Mucosa of descending colon (tissue), 3 donors: ENCODE results near the gene SPTB. TPM values are rescaled to one million over a fixed set of nuclear protein-coding genes. Genes with fewer than 3 reads are reported as not detected.

Experiments
- ATAC-seq: fragments of 200-7000 bp; cut with Tn5 transposase; one replicate; pipeline ENCODE4 v1.9.1; 2020; ENCODE audit warnings: mild to moderate bottlenecking, moderate library complexity
- DNase-seq, 3 donors: peaks; one replicate each; pipeline ENCODE4 v3.0.0-alpha.2; 2020
- H3K36me3 ChIP-seq: fragments of 200-600 bp; one replicate; pipeline ENCODE4 v1.8.0; 2021; ENCODE audit warnings: low read depth, mild to moderate bottlenecking
- H3K4me1 ChIP-seq: fragments of 200-600 bp; one replicate; pipeline ENCODE4 v1.8.0; 2021; ENCODE audit warnings: low read depth, mild to moderate bottlenecking
- H3K4me3 ChIP-seq: fragments of 200-600 bp; one replicate; pipeline ENCODE4 v1.8.0; 2021; ENCODE audit warnings: mild to moderate bottlenecking
- H3K9me3 ChIP-seq: fragments of 200-600 bp; one replicate; pipeline ENCODE4 v1.8.0; 2021; ENCODE audit warnings: mild to moderate bottlenecking
- intact Hi-C, 2 donors: fragments of 100-400 bp; cut with DNase I in 1 of 2; cut with micrococcal nuclease in 1 of 2; formaldehyde crosslinking; loops; one replicate each; pipeline versions ENCODE4 v1.11.0 to v1.11.1; 2022; cut with DNase I, micrococcal nuclease
- total RNA-seq, 3 donors: library from RNA; stranded (reverse); fragmentation: NEBNext Ultra II Directional in 2 of 3; extraction: Animal tissue kit (Norgen Biotek cat#: 25700) in 2 of 3; gene quantifications; one replicate each; pipeline versions ENCODE4 v1.2.1 to v1.2.4, GENCODE V29; 2021 to 2023
- TF ChIP-seq, protein P1 (sequence below): fragments of 200-600 bp; IDR thresholded peaks from one replicate; pipeline ENCODE4 v1.8.0; 2022; ENCODE audit warnings: antibody characterized with exemption, mild to moderate bottlenecking
- donor health status: DM: no; HTN: no; CAD: no; lungs with moderate emphysema.
- donor health status: DM: no; HTN: no; CAD: no.
- donor health status: DM: no; HTN: yes; CAD: no.

Gene SPTB
- total RNA-seq, 3 donors from 2014 or later = 0.35 to 1.4 (median 0.51) TPM

DNA sequence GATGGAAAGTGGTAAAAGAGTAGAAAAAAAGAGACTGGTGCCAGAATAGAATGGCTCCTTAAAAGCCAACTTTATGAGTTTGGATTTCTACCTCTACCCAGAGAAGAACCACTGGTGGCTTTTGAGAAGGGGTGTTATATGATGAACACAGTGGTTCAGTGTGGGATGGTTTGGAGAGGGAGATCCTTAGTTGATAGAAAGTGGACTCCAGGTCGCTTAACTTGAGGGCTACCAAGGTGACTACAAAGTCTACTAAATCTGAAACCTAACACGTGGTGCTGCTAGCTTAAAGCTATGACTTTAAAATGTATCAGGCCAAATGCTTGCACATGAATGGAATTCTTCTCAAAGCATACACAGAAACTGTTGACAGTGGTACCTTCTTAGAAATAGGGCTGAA is 8.4 kb downstream of the SPTB start:
- Histone ChIP-seq H3K4me1 (no peaks in the 10 kb centered on the region), H3K36me3 (no peaks in the 10 kb centered on the region), H3K9me3 (no peaks in the 10 kb centered on the region), H3K4me3 (no peak overlapping the region)
- TF ChIP-seq, protein P1, sequence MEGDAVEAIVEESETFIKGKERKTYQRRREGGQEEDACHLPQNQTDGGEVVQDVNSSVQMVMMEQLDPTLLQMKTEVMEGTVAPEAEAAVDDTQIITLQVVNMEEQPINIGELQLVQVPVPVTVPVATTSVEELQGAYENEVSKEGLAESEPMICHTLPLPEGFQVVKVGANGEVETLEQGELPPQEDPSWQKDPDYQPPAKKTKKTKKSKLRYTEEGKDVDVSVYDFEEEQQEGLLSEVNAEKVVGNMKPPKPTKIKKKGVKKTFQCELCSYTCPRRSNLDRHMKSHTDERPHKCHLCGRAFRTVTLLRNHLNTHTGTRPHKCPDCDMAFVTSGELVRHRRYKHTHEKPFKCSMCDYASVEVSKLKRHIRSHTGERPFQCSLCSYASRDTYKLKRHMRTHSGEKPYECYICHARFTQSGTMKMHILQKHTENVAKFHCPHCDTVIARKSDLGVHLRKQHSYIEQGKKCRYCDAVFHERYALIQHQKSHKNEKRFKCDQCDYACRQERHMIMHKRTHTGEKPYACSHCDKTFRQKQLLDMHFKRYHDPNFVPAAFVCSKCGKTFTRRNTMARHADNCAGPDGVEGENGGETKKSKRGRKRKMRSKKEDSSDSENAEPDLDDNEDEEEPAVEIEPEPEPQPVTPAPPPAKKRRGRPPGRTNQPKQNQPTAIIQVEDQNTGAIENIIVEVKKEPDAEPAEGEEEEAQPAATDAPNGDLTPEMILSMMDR = no peak
- intact Hi-C loops = no loop called here
- no peak for ATAC-seq
- DNase-seq = no peak

DNA sequence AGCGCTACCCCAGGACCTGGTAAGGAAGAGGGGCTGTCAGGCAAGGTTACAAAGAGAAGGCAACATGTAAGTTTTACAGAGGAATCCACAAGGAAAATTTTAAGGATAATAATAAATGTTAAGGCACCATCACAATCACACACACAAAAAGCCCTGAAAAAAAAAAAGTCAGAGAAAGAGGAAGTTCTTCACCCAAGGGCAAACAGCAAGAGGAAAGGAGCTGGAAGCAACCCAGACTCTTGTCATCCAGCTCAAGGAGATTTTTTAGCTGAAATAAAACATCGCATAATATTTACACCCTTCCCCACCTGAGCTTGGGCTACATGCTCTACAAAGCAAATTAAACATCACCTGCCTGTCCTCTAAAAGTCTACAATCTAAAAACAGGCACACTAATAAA is 9.5 kb downstream of the SPTB start:
- no peaks in the 10 kb centered on the region for H3K9me3 ChIP-seq
- DNase-seq = no peak

DNA sequence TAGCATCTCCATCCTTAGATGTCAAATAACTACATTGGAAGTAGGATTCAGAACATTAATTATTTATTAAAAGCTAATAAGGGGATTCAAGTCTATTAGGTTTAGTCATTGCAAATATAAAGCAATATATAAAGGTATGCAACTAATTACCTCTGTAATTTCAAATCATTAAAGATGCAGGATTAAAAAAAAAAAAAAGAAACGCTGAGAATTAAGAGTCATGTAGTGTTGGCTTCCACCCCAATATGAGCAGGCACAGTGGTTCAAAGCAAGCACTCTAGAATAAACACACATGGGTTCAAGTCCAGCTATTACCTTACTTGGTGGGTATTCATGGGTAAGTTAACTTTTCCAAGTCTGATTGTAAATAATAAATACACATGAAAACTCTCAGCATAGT is 10.9 kb downstream of the SPTB start:
- no peak for DNase-seq
- H3K36me3 ChIP-seq = no peaks in the 10 kb centered on the region
- H3K4me3 ChIP-seq = no peak overlapping the region
- no peak for ATAC-seq
- H3K9me3 ChIP-seq = no peaks in the 10 kb centered on the region
- intact Hi-C loops = no loop called here
- H3K4me1 ChIP-seq = no peaks in the 10 kb centered on the region
- TF ChIP-seq, protein P1 = no peak

More for the DNA sequence above, 9.5 kb downstream of the SPTB start:
- no peak overlapping the region for H3K4me3 ChIP-seq
- TF ChIP-seq, protein P1 = no peak
- no peak for ATAC-seq
- no peaks in the 10 kb centered on the region for H3K4me1 ChIP-seq
- H3K36me3 ChIP-seq = no peaks in the 10 kb centered on the region
- intact Hi-C loops = no loop called here

DNA sequence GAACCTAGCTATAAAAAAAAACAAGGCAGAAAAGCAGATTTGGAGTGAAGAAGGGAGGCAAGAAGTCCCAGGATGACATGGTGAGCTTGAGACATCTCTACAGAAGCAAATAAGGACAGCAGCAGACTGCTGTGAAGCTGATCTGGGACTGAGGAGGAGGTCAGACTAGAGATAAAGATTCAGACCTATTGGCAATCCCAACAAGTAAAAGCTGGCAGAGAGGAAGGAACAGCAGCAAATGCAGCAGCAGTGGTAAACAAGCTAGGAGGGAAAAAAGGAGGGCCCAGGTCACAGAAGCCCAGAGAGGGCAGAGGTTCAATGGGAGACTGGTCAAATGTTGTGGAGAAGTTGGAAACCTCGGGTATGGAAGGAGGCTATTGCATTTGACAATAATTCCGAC is 11.3 kb downstream of the SPTB start:
- Histone ChIP-seq H3K4me3 (no peak overlapping the region), H3K9me3 (no peaks in the 10 kb centered on the region), H3K4me1 (no peaks in the 10 kb centered on the region), H3K36me3 (no peaks in the 10 kb centered on the region)
- intact Hi-C loops = no loop called here
- ATAC-seq (no peak), DNase-seq (no peak)
- TF ChIP-seq, protein P1 = no peak

DNA sequence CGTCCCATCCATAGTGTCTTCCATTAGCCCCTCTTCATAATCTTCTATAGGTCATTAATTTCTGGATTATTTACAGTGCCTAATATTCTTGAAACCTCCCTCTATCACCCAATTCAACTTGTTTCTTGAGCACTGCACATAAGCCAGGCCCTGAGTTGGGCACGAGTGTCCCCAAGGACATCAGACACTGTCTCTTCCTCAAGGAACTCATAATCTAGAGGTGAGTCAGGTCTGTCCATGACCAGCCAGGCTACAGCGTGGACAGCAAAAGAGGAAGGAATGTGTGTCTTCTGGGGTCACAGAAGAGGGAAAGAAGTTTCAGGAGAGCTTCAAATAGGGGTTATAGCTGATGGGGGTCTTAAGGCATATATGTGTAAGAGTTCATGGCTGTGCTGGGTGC is 12.5 kb downstream of the SPTB start:
- H3K4me1 ChIP-seq = no peaks in the 10 kb centered on the region
- no peak for ATAC-seq
- intact Hi-C loops = no loop called here
- no peak for DNase-seq
- no peak overlapping the region for H3K4me3 ChIP-seq
- TF ChIP-seq, protein P1 = no peak
- no peaks in the 10 kb centered on the region for H3K9me3 ChIP-seq
- H3K36me3 ChIP-seq = no peaks in the 10 kb centered on the region

DNA sequence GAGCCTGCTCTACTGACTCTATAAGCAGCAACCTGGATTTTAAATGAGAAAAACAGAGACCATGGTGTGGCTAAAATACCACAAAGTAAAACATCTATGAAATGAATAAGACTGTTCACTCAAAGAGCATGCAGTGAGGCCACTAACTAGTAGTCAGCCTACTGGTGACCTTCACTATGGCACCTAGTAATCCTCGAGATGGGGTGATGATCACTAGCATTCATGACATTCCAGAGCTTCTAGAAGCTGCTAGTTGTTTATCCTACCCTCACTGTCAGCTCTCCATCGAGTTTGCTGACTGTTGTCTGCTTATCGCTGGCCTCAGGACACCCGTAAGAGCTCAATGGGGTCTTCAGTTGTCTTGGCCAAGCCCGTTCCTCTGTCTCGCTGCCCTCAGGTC is 13.7 kb downstream of the SPTB start:
- no peak for ATAC-seq
- TF ChIP-seq, protein P1 = no peak
- H3K4me1 ChIP-seq = no peaks in the 10 kb centered on the region
- H3K4me3 ChIP-seq = no peak overlapping the region
- H3K9me3 ChIP-seq = no peaks in the 10 kb centered on the region
- DNase-seq = no peak
- intact Hi-C loops = no loop called here
- no peaks in the 10 kb centered on the region for H3K36me3 ChIP-seq
